Measurements from ENCODE around the gene CD14. TPM values are rescaled to one million over a fixed set of nuclear protein-coding genes. Genes with fewer than 3 reads are reported as not detected.

CD14 gene
- total and polyA plus RNA-seq, 2 donors (not counting 3 experiments of a cell fraction or from before 2014, with no cell fraction given), result 0.33 to 3.7 TPM

GRCh38 chr5:140678993-140679392 is 46.0 kb upstream of the CD14 start:
- H3K4me2 ChIP-seq (ENCODE audit: insufficient read depth, low read length), result no peak overlapping the region
- H3K79me2 ChIP-seq (ENCODE audit: control insufficient read depth, insufficient read depth, low read length), result no peaks in the 10 kb centered on the region
- DNase-seq (ENCODE audit: low read depth, low spot score), result no peak
- TF ChIP-seq, protein P1, sequence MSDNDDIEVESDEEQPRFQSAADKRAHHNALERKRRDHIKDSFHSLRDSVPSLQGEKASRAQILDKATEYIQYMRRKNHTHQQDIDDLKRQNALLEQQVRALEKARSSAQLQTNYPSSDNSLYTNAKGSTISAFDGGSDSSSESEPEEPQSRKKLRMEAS (IDR thresholded peaks at IDR 0.05; ENCODE audit: insufficient read depth, insufficient read length), result no peak
- no peak for TF ChIP-seq POLR2AphosphoS5 (IDR thresholded peaks at IDR 0.05; ENCODE audit: insufficient read depth, low read depth, low read length)
- no peak for TF ChIP-seq MYC (IDR thresholded peaks at IDR 0.05; ENCODE audit: low read depth, low read length)
- TF ChIP-seq, protein P2, sequence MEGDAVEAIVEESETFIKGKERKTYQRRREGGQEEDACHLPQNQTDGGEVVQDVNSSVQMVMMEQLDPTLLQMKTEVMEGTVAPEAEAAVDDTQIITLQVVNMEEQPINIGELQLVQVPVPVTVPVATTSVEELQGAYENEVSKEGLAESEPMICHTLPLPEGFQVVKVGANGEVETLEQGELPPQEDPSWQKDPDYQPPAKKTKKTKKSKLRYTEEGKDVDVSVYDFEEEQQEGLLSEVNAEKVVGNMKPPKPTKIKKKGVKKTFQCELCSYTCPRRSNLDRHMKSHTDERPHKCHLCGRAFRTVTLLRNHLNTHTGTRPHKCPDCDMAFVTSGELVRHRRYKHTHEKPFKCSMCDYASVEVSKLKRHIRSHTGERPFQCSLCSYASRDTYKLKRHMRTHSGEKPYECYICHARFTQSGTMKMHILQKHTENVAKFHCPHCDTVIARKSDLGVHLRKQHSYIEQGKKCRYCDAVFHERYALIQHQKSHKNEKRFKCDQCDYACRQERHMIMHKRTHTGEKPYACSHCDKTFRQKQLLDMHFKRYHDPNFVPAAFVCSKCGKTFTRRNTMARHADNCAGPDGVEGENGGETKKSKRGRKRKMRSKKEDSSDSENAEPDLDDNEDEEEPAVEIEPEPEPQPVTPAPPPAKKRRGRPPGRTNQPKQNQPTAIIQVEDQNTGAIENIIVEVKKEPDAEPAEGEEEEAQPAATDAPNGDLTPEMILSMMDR (IDR thresholded peaks at IDR 0.05; ENCODE audit: extremely low read depth in 1 of 2, insufficient read depth in 1 of 2, low read depth in 1 of 2, low read length in 2 of 2), result no peak
- no peak for TF ChIP-seq POLR2A (IDR thresholded peaks at IDR 0.05; ENCODE audit: low read depth, low read length)
- TF ChIP-seq JUN (IDR thresholded peaks at IDR 0.05; ENCODE audit: borderline replicate concordance, insufficient read depth, insufficient read length, low read depth), result no peak
- TF ChIP-seq EZH2 (IDR thresholded peaks at IDR 0.05; ENCODE audit: borderline replicate concordance, low read depth, low read length, severe bottlenecking), result no peak
- no peak for TF ChIP-seq FOS (IDR thresholded peaks at IDR 0.05; ENCODE audit: borderline replicate concordance, insufficient read depth, low read length)
- TF ChIP-seq GATA2 (IDR thresholded peaks at IDR 0.05; ENCODE audit: insufficient read depth, insufficient read length, low read depth, low read length), result no peak
- no peak overlapping the region for H3K27ac ChIP-seq (ENCODE audit: insufficient read depth, low read depth, low read length)
- no peaks in the 10 kb centered on the region for H4K20me1 ChIP-seq (replicated peaks; ENCODE audit: control insufficient read depth, extremely low read depth, insufficient read depth, low read length)
- ChIA-PET CTCF (no interaction called here), POLR2A (no interaction called here)
- no peak for FAIRE-seq
- H3K9ac ChIP-seq (replicated peaks; ENCODE audit: extremely low read depth, insufficient read depth, low read length), result no peak overlapping the region
- intact Hi-C loops (cut with micrococcal nuclease), result no loop called here
- no peaks in the 10 kb centered on the region for H3K9me3 ChIP-seq (replicated peaks; ENCODE audit: control insufficient read depth, insufficient read depth, low read length)
- dilution Hi-C loops (cut with MboI; ENCODE audit: extremely low pct_ligation_motif_present, low sequenced_read_pairs), result no loop called here
- H3K4me1 ChIP-seq (ENCODE audit: control insufficient read depth, extremely low read depth, insufficient read depth, low read length), result no peaks in the 10 kb centered on the region
- no TSS peak for BruUV-seq (replicated peaks)
- no peaks in the 10 kb centered on the region for H3K9me1 ChIP-seq (replicated peaks; ENCODE audit: control insufficient read depth, extremely low read depth, insufficient read depth, low read length)
- H2AFZ ChIP-seq (ENCODE audit: low read depth, low read length), result no peak overlapping the region
- H3K27me3 ChIP-seq (ENCODE audit: control insufficient read depth in 2 of 2, insufficient read depth in 2 of 2, low read length in 2 of 2), result no peaks in the 10 kb centered on the region
- H3K36me3 ChIP-seq (ENCODE audit: control insufficient read depth in 2 of 2, extremely low read depth in 1 of 2, insufficient read depth in 2 of 2, low read length in 2 of 2), result peaks cover 21 to 31% of the 10 kb centered on the region in 2 experiments
- no peak overlapping the region for H3K4me3 ChIP-seq (replicated peaks in 1 of 3; ENCODE audit: insufficient read depth in 1 of 3, low read depth in 1 of 3, low read length in 3 of 3)

All from endothelial cell of umbilical vein (primary cell).